VCaP (cell line): ENCODE data around the gene FHAD1.

Source experiments
- H3K27ac ChIP-seq: fragments of 450-650 bp; 2 replicates; pipeline ENCODE4 v1.5.1; 2017
- CTCF ChIP-seq: fragments of 450-650 bp; conservative IDR thresholded peaks from 2 replicates; pipeline ENCODE4 v1.5.1; 2017; ENCODE audit warnings: mild to moderate bottlenecking, moderate library complexity

The FHAD1 gene

DNA sequence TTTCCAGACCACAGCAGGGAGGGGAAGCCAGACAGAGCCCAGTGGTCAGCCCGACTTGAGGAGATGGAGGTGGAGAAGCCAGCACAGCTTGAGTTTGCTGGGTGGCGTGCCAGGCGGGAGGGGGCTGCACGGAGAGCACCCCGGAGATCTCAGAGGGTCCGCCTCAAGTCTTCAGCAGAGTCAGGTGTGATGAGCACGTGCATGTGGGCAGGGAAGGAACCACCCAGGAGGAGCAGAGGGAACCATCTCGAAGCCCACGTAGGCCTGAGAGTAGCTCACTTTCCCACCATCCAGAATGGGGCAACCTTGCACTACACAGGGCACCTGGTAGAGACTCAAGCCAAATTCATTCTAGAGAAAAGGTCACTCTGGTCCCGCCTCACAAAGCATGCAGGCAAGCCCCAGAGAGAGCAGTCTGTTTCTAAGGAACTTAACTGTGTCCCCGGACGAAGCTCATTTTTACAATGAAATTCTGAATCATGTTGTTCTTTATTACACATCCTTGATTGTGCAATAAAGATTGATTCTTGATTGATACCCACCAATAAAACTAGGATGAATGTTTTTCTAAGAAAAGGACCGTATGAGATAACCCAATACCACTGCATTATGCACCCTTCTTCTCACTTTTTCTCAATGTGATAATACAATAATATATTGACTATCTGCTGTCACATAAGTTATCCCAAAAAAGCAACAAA lies 64.2 kb downstream of the FHAD1 start:
- H3K27ac ChIP-seq = no peak overlapping the region
- TF ChIP-seq CTCF = no peak

DNA sequence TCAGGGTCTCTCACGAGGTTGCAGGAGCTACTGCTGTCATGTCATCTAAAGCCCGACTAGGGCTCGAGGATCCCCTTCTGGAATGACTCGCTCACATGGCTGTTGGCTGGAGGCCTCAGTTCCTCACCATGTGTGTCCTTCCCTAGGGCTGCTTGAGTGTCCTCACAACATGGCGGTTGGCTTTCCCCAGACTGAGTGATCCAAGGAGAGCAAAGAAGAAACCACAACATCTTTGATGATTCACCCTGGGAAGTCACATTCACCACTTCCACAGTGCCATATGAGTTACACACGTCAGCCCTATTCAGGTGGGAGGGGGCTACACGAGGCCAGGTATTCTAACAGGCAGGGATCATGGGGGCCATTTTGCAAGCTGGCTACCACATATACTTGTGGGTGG lies 64.9 kb downstream of the FHAD1 start:
- no peak for TF ChIP-seq CTCF
- no peak overlapping the region for H3K27ac ChIP-seq

- H3K27ac ChIP-seq = no peak overlapping the region
- no peak for TF ChIP-seq CTCF
Observed at GRCh38 chr1:15312626-15313411, 65.8 kb downstream of the FHAD1 start.

GRCh38 chr1:15314328-15315281 lies 67.6 kb downstream of the FHAD1 start:
- TF ChIP-seq CTCF = no peak
- H3K27ac ChIP-seq = no peak overlapping the region

DNA sequence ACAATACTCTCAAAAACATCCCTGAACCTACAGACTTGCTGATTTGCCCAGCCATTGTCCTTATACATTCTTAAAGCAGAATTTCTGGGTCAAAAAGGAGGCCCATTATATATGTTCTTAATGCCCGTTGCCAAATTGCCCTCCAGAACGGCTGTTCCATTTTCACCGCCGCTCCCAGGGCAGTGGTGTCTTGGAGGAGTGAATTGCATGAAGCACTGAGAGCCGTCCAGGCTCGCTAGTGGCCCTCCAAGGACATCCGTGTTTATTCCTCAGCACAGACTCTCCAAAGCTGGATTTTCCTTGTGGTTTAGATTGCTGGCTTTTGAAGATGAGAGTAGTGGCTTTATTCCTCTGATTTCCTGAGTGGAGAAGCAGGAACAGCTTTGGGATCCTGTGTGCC lies 68.8 kb downstream of the FHAD1 start:
- H3K27ac ChIP-seq = no peak overlapping the region
- no peak for TF ChIP-seq CTCF

GRCh38 chr1:15316510-15316909 lies 69.5 kb downstream of the FHAD1 start:
- H3K27ac ChIP-seq = no peak overlapping the region
- no peak for TF ChIP-seq CTCF

- no peak for TF ChIP-seq CTCF
- no peak overlapping the region for H3K27ac ChIP-seq
Observed at GRCh38 chr1:15320267-15320666, 73.2 kb downstream of the FHAD1 start.
